HG03571 (cell line): ENCODE measurements around the gene AKT3.
"Not testable (repeated sequence)": the region's sequence is repeated elsewhere in the genome, so short reads cannot be mapped to it uniquely, and the experiment has no call there.

Experiments
- ATAC-seq: cut with Tn5 transposase; IDR thresholded peaks from one replicate; pipeline ENCODE4 v1.9.1; 2021; ENCODE audit not compliant: unreplicated experiment

The AKT3 gene

GRCh38 chr1:243842161-243842560, 7.9 kb downstream of the AKT3 start:
- no peak for ATAC-seq

- no peak for ATAC-seq
Observed at GRCh38 chr1:243841507-243841906, 8.5 kb downstream of the AKT3 start.

- ATAC-seq, result no peak
Observed at GRCh38 chr1:243837907-243838535, 12.0 kb downstream of the AKT3 start.

- no peak for ATAC-seq
Observed at GRCh38 chr1:243834130-243834529, 15.9 kb downstream of the AKT3 start.

- no peak for ATAC-seq
Observed at GRCh38 chr1:243831463-243831862, 18.6 kb downstream of the AKT3 start.

- no peak for ATAC-seq
Observed at GRCh38 chr1:243827206-243827605, 22.8 kb downstream of the AKT3 start.

- ATAC-seq, result not testable (repeated sequence)
Observed at GRCh38 chr1:243824907-243825306, 25.1 kb downstream of the AKT3 start.

- ATAC-seq, result no peak
Observed at GRCh38 chr1:243821177-243821680, 28.8 kb downstream of the AKT3 start.

- ATAC-seq, result no peak
Observed at GRCh38 chr1:243819438-243819839, 30.6 kb downstream of the AKT3 start.

- no peak for ATAC-seq
Observed at GRCh38 chr1:243818978-243819377, 31.1 kb downstream of the AKT3 start.

- no peak for ATAC-seq
Observed at GRCh38 chr1:243814718-243815117, 35.3 kb downstream of the AKT3 start.

GRCh38 chr1:243807346-243807745, 42.7 kb downstream of the AKT3 start:
- ATAC-seq, result not testable (repeated sequence)

- no peak for ATAC-seq
Observed at GRCh38 chr1:243806310-243806709, 43.7 kb downstream of the AKT3 start.

GRCh38 chr1:243802736-243803135, 47.3 kb downstream of the AKT3 start:
- no peak for ATAC-seq

- no peak for ATAC-seq
Observed at GRCh38 chr1:243801378-243801777, 48.7 kb downstream of the AKT3 start.

GRCh38 chr1:243799908-243800307, 50.1 kb downstream of the AKT3 start:
- no peak for ATAC-seq

GRCh38 chr1:243798726-243799125, 51.3 kb downstream of the AKT3 start:
- no peak for ATAC-seq

- ATAC-seq, result no peak
Observed at GRCh38 chr1:243796016-243796415, 54.0 kb downstream of the AKT3 start.

GRCh38 chr1:243793298-243793697, 56.7 kb downstream of the AKT3 start:
- no peak for ATAC-seq

GRCh38 chr1:243792891-243793290, 57.2 kb downstream of the AKT3 start:
- ATAC-seq, result no peak

GRCh38 chr1:243792401-243792800, 57.6 kb downstream of the AKT3 start:
- ATAC-seq, result no peak

- ATAC-seq, result no peak
Observed at GRCh38 chr1:243791586-243792267, 58.3 kb downstream of the AKT3 start.

GRCh38 chr1:243790404-243790803, 59.6 kb downstream of the AKT3 start:
- no peak for ATAC-seq
